Neural cell (in vitro differentiated cells): ENCODE results near the gene MMP20. TPM values are rescaled to one million over a fixed set of nuclear protein-coding genes. Genes with fewer than 3 reads are reported as not detected.

Experiments used
- H2AFZ ChIP-seq: fragments of 200-600, 300-800 bp; sonication (generic), shearing (Covaris generic); 2 replicates; pipeline ENCODE4 v1.6.0; 2014; ENCODE audit warnings: low read depth, mild to moderate bottlenecking, antibody characterized with exemption, low read length, moderate library complexity
- H3F3A ChIP-seq: fragments of 200-600 bp; shearing (Covaris generic); 2 replicates; pipeline ENCODE4 v1.6.1; 2016; ENCODE audit warnings: mild to moderate bottlenecking, moderate library complexity, mixed read lengths, antibody characterized with exemption, low read length; ENCODE audit not compliant: insufficient read depth, poor library complexity, severe bottlenecking
- H3K27ac ChIP-seq: fragments of 200-600, 300-800 bp; sonication (generic), shearing (Covaris generic); 2 replicates; pipeline ENCODE4 v1.5.1; 2014; ENCODE audit warnings: mild to moderate bottlenecking, low read length, moderate library complexity
- H3K27me3 ChIP-seq: fragments of 300-800, 200-600 bp; sonication (generic), shearing (Covaris generic); 2 replicates; pipeline ENCODE4 v1.6.0; 2014; ENCODE audit warnings: mild to moderate bottlenecking, low read depth, low read length, moderate library complexity; ENCODE audit not compliant: insufficient read depth
- H3K36me3 ChIP-seq: fragments of 300-800, 200-600 bp; sonication (generic), shearing (Covaris generic); 2 replicates; pipeline ENCODE4 v1.5.1; 2014; ENCODE audit warnings: mild to moderate bottlenecking, antibody characterized with exemption, low read length, moderate library complexity; ENCODE audit not compliant: insufficient read depth
- H3K4me2 ChIP-seq: fragments of 300-800, 200-600 bp; sonication (generic), shearing (Covaris generic); 2 replicates; pipeline ENCODE4 v1.6.0; 2014; ENCODE audit warnings: mild to moderate bottlenecking, low read length
- H3K4me3 ChIP-seq: fragments of 300-800, 200-600 bp; sonication (generic), shearing (Covaris generic); 2 replicates; pipeline ENCODE4 v1.5.1; 2014; ENCODE audit warnings: mild to moderate bottlenecking, low read length, moderate library complexity
- H3K79me2 ChIP-seq: fragments of 200-600 bp; shearing (Covaris generic); replicated peaks from 2 replicates; pipeline ENCODE4 v1.6.0; 2014; ENCODE audit warnings: mild to moderate bottlenecking, low read length, moderate library complexity; ENCODE audit not compliant: insufficient read depth
- H3K9ac ChIP-seq: fragments of 300-800, 200-600 bp; sonication (generic), shearing (Covaris generic); 2 replicates; pipeline ENCODE4 v1.6.1; 2016; ENCODE audit warnings: mild to moderate bottlenecking, low read length, mixed read lengths
- H3K9me2 ChIP-seq: fragments of 200-600 bp; shearing (Covaris generic); 2 replicates; pipeline ENCODE4 v1.6.1; 2016; ENCODE audit warnings: mild to moderate bottlenecking, low read length, mixed read lengths; ENCODE audit not compliant: insufficient read depth
- H3K9me3 ChIP-seq: fragments of 200-600, 300-800 bp; sonication (generic), shearing (Covaris generic); 2 replicates; pipeline ENCODE4 v1.6.1; 2016; ENCODE audit warnings: mild to moderate bottlenecking, mixed run types, low read length, moderate library complexity, mixed read lengths
- H4K20me1 ChIP-seq: fragments of 200-600 bp; shearing (Covaris generic); 2 replicates; pipeline ENCODE4 v1.6.1; 2016; ENCODE audit warnings: mild to moderate bottlenecking, mixed run types; ENCODE audit not compliant: insufficient read depth
- EP300 ChIP-seq: fragments of 450-650 bp; conservative IDR thresholded peaks from 2 replicates; pipeline ENCODE4 v1.6.1; 2014; ENCODE audit warnings: antibody characterized with exemption, mild to moderate bottlenecking, moderate library complexity; ENCODE audit not compliant: poor library complexity, severe bottlenecking
- EZH2 ChIP-seq: fragments of 200-600, 300-800 bp; shearing (Covaris generic), sonication (generic); IDR thresholded peaks from 2 replicates; pipeline ENCODE4 v1.6.1; 2014; ENCODE audit warnings: antibody characterized with exemption, low read length, borderline replicate concordance, mild to moderate bottlenecking; ENCODE audit not compliant: insufficient read depth, poor library complexity, severe bottlenecking
- MXI1 ChIP-seq: fragments of 450-650 bp; conservative IDR thresholded peaks from 2 replicates; pipeline ENCODE4 v1.6.1; 2014; ENCODE audit warnings: antibody characterized with exemption, mild to moderate bottlenecking; ENCODE audit not compliant: poor library complexity, severe bottlenecking
- POLR2AphosphoS5 ChIP-seq: IDR thresholded peaks from 2 replicates; pipeline ENCODE4 v1.6.1; 2012
- RAD21 ChIP-seq: fragments of 450-650 bp; conservative IDR thresholded peaks from 2 replicates; pipeline ENCODE4 v1.6.1; 2014; ENCODE audit warnings: antibody characterized with exemption, mild to moderate bottlenecking, moderate library complexity
- REST ChIP-seq: IDR thresholded peaks from 2 replicates; pipeline ENCODE4 v1.6.1; 2012; ENCODE audit warnings: borderline replicate concordance
- SMC3 ChIP-seq: fragments of 450-650 bp; conservative IDR thresholded peaks from 2 replicates; pipeline ENCODE4 v1.6.1; 2014; ENCODE audit warnings: antibody characterized with exemption, mild to moderate bottlenecking, moderate library complexity; ENCODE audit not compliant: poor library complexity
- TAF1 ChIP-seq: IDR thresholded peaks from 2 replicates; pipeline ENCODE4 v1.6.1; 2012; ENCODE audit warnings: low read depth
- polyA plus RNA-seq: library from polyadenylated mRNA; depleted of rRNA; stranded (reverse); fragments of >200 nt; gene quantifications from 2 replicates; pipeline ENCODE4 v1.2.3, GENCODE V29; 2014
- TF ChIP-seq, protein P1 (sequence below): fragments of 450-650 bp; IDR thresholded peaks from 2 replicates; pipeline ENCODE4 v1.5.1; 2014; ENCODE audit warnings: antibody characterized with exemption, mild to moderate bottlenecking, moderate library complexity; ENCODE audit not compliant: poor library complexity, severe bottlenecking

The MMP20 gene
- polyA plus RNA-seq, 1 donor from 2014 or later, result not detected

GRCh38 chr11:102573851-102574250 lies 51.3 kb downstream of the MMP20 start:
- no peak for TF ChIP-seq SMC3
- TF ChIP-seq REST, result no peak
- no peak for TF ChIP-seq MXI1
- no peak for TF ChIP-seq POLR2AphosphoS5
- no peak for TF ChIP-seq EZH2
- no peak for TF ChIP-seq TAF1
- no peak for TF ChIP-seq RAD21
- TF ChIP-seq, protein P1, sequence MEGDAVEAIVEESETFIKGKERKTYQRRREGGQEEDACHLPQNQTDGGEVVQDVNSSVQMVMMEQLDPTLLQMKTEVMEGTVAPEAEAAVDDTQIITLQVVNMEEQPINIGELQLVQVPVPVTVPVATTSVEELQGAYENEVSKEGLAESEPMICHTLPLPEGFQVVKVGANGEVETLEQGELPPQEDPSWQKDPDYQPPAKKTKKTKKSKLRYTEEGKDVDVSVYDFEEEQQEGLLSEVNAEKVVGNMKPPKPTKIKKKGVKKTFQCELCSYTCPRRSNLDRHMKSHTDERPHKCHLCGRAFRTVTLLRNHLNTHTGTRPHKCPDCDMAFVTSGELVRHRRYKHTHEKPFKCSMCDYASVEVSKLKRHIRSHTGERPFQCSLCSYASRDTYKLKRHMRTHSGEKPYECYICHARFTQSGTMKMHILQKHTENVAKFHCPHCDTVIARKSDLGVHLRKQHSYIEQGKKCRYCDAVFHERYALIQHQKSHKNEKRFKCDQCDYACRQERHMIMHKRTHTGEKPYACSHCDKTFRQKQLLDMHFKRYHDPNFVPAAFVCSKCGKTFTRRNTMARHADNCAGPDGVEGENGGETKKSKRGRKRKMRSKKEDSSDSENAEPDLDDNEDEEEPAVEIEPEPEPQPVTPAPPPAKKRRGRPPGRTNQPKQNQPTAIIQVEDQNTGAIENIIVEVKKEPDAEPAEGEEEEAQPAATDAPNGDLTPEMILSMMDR, result no peak
- no peak for TF ChIP-seq EP300
- H4K20me1 ChIP-seq, result no peaks in the 10 kb centered on the region
- no peaks in the 10 kb centered on the region for H3K79me2 ChIP-seq
- no peak overlapping the region for H2AFZ ChIP-seq
- H3K9me2 ChIP-seq, result no peaks in the 10 kb centered on the region
- H3K9me3 ChIP-seq, result peaks cover under 1% of the 10 kb centered on the region
- H3K27me3 ChIP-seq, result no peaks in the 10 kb centered on the region
- H3F3A ChIP-seq, result no peaks in the 10 kb centered on the region
- H3K36me3 ChIP-seq, result no peaks in the 10 kb centered on the region
- no peak overlapping the region for H3K27ac ChIP-seq
- H3K4me3 ChIP-seq, result no peak overlapping the region
- no peak overlapping the region for H3K4me2 ChIP-seq
- no peak overlapping the region for H3K9ac ChIP-seq

- H3K4me2 ChIP-seq, result no peak overlapping the region
- no peaks in the 10 kb centered on the region for H4K20me1 ChIP-seq
- H3K79me2 ChIP-seq, result no peaks in the 10 kb centered on the region
- no peaks in the 10 kb centered on the region for H3F3A ChIP-seq
- no peak overlapping the region for H3K4me3 ChIP-seq
- TF ChIP-seq MXI1 (no peak), SMC3 (no peak), REST (no peak), POLR2AphosphoS5 (no peak), RAD21 (no peak), TAF1 (no peak), EZH2 (no peak), EP300 (no peak)
- TF ChIP-seq, protein P1, result no peak
- no peaks in the 10 kb centered on the region for H3K36me3 ChIP-seq
- H2AFZ ChIP-seq, result no peak overlapping the region
- H3K9me2 ChIP-seq, result no peaks in the 10 kb centered on the region
- no peak overlapping the region for H3K9ac ChIP-seq
- no peak overlapping the region for H3K27ac ChIP-seq
- H3K27me3 ChIP-seq, result no peaks in the 10 kb centered on the region
- H3K9me3 ChIP-seq, result peaks cover 3% of the 10 kb centered on the region
Observed at GRCh38 chr11:102572554-102573220, 52.4 kb downstream of the MMP20 start.
